Measurements from ENCODE around the gene MAP2K2.
A peak's percentile ranks its signal among the peaks of the same experiment; 100 is the strongest.

MAP2K2 gene

DNA sequence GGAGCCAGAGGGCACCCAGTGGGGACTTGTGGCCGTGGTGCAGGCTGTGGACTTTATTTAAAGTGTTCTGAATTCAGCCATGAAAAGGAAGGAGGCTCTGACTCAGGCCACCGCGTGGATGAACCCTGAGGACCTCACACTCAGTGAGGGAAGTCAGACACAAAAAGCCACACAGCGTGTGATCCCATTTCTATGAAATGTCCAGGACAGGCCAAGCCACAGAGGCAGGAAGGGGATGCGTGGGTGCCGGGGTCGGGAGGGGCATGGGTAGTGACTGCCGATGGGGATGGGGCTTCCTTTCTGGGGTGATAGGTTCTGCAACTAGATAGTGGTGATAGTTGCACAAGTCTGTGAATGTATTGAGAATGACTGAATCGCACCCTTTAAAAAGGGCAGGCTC is 48.5 kb downstream of the MAP2K2 start:
- Histone ChIP-seq H3K4me3 (ENCODE audit: insufficient read depth in 1 of 2, low read depth in 1 of 2, low read length in 2 of 2) (no peak overlapping the region), H3K9me3 (ENCODE audit: control insufficient read depth, low read length) (no peaks in the 10 kb centered on the region), H4K8ac (ENCODE audit: low read length) (no peak overlapping the region), H3K4me1 (ENCODE audit: control insufficient read depth, insufficient read depth, low read depth, low read length) (peaks cover 5% of the 10 kb centered on the region), H3K4ac (ENCODE audit: low read depth in 1 of 2, low read length in 2 of 2) (no peak overlapping the region), H3K27me3 (ENCODE audit: control insufficient read depth in 1 of 2, insufficient read depth in 1 of 2, low read length in 2 of 2) (no peaks in the 10 kb centered on the region), H2BK12ac (ENCODE audit: low read length in 2 of 2) (no peak overlapping the region), H3K23ac (ENCODE audit: low read length in 2 of 2) (no peak overlapping the region), H2AK5ac (ENCODE audit: low read length, severe bottlenecking) (no peak overlapping the region), H3K9ac (ENCODE audit: low read length) (no peak overlapping the region), H3K79me1 (replicated peaks; ENCODE audit: low read length, poor library complexity, severe bottlenecking) (no peaks in the 10 kb centered on the region), H4K91ac (ENCODE audit: low read length) (no peak overlapping the region), H3K36me3 (ENCODE audit: control insufficient read depth in 1 of 2, insufficient read depth in 2 of 2, low read depth in 1 of 2, low read length in 2 of 2) (no peaks in the 10 kb centered on the region), H2AFZ (ENCODE audit: low read depth, low read length) (no peak overlapping the region), H3K14ac (ENCODE audit: low read length in 2 of 2) (no peak overlapping the region), H2BK5ac (ENCODE audit: low read depth, low read length, poor library complexity, severe bottlenecking) (no peak overlapping the region), H3K18ac (ENCODE audit: low read depth in 1 of 2, low read length in 2 of 2) (no peak overlapping the region), H3K4me2 (ENCODE audit: low read length, poor library complexity, severe bottlenecking) (no peak overlapping the region), H3K27ac (ENCODE audit: low read length, poor library complexity, severe bottlenecking) (no peak overlapping the region), H2BK15ac (ENCODE audit: low read depth, poor library complexity, severe bottlenecking) (no peak overlapping the region), H2BK120ac (ENCODE audit: low read depth, low read length) (peak overlapping the region; percentile 34)
- 87% methylated on average over 9 of the region's 9 CpGs for WGBS
- no peak for DNase-seq

DNA sequence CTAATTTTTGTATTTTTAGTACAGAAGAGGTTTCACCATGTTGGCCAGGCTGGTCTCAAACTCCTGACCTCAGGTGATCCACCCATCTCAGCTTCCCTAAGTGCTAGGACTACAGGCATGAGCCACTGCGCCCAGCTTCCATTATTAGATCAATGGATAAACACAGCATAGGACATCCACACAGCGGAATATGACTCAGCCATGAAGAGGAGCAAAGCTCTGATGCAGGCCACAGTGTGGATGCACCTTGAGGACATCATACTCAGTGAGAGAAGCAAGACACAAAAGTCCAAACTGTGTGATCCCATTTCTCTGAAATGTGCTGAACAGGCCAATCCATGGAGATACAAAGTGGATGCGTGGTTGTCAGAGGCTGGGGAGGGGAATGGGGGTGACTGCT is 52.3 kb downstream of the MAP2K2 start:
- Histone ChIP-seq H3K9ac (ENCODE audit: low read length) (no peak overlapping the region), H3K4me1 (ENCODE audit: control insufficient read depth, insufficient read depth, low read depth, low read length) (peaks cover 8% of the 10 kb centered on the region), H3K18ac (ENCODE audit: low read depth in 1 of 2, low read length in 2 of 2) (no peak overlapping the region), H3K36me3 (ENCODE audit: control insufficient read depth in 1 of 2, insufficient read depth in 2 of 2, low read depth in 1 of 2, low read length in 2 of 2) (no peaks in the 10 kb centered on the region), H2BK12ac (ENCODE audit: low read length in 2 of 2) (no peak overlapping the region), H2AFZ (ENCODE audit: low read depth, low read length) (no peak overlapping the region), H3K4ac (ENCODE audit: low read depth in 1 of 2, low read length in 2 of 2) (no peak overlapping the region), H2BK5ac (ENCODE audit: low read depth, low read length, poor library complexity, severe bottlenecking) (no peak overlapping the region), H3K79me1 (replicated peaks; ENCODE audit: low read length, poor library complexity, severe bottlenecking) (no peaks in the 10 kb centered on the region), H3K4me2 (ENCODE audit: low read length, poor library complexity, severe bottlenecking) (no peak overlapping the region), H3K4me3 (ENCODE audit: insufficient read depth in 1 of 2, low read depth in 1 of 2, low read length in 2 of 2) (no peak overlapping the region), H3K27me3 (ENCODE audit: control insufficient read depth in 1 of 2, insufficient read depth in 1 of 2, low read length in 2 of 2) (no peaks in the 10 kb centered on the region), H3K14ac (ENCODE audit: low read length in 2 of 2) (no peak overlapping the region), H2BK15ac (ENCODE audit: low read depth, poor library complexity, severe bottlenecking) (no peak overlapping the region), H4K8ac (ENCODE audit: low read length) (no peak overlapping the region), H3K23ac (ENCODE audit: low read length in 2 of 2) (no peak overlapping the region), H2AK5ac (ENCODE audit: low read length, severe bottlenecking) (no peak overlapping the region), H2BK120ac (ENCODE audit: low read depth, low read length) (no peak overlapping the region), H3K27ac (ENCODE audit: low read length, poor library complexity, severe bottlenecking) (no peak overlapping the region), H3K9me3 (ENCODE audit: control insufficient read depth, low read length) (no peaks in the 10 kb centered on the region), H4K91ac (ENCODE audit: low read length) (no peak overlapping the region)
- WGBS = 98% methylated on average over 3 of the region's 3 CpGs
- no peak for DNase-seq

DNA sequence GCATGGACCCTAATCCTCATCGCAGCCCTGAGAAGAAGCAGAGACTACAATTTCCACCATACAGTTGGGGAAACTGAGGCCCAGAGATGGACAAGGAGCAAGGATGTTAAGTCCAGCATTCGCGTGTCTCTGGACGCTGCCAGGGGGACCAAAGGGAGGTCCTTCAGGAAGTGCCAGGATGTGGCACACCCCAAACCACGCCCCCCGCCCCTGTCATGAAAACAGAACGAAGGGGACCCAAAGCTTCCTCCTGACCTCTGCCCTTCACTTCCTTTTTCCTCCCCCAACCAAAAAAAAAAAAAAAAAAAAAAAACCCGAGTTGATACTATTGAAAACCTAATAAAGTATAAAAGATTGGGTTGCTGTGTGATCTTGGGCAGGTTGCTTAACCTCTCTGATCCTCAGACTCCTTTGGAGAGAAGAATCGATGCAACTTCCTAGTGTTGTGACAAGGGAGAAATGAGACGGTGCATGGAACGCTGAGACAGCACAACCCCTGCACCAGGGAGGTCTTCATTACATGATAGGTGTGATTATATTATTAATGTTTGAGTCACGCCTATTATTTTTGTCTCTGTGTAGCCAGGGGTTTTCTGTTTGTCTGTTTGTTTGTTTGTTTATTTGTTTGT is 54.5 kb downstream of the MAP2K2 start:
- Histone ChIP-seq H3K27me3 (ENCODE audit: control insufficient read depth in 1 of 2, insufficient read depth in 1 of 2, low read length in 2 of 2) (no peaks in the 10 kb centered on the region), H2AFZ (ENCODE audit: low read depth, low read length) (no peak overlapping the region), H4K91ac (ENCODE audit: low read length) (no peak overlapping the region), H3K14ac (ENCODE audit: low read length in 2 of 2) (no peak overlapping the region), H2BK15ac (ENCODE audit: low read depth, poor library complexity, severe bottlenecking) (no peak overlapping the region), H3K4ac (ENCODE audit: low read depth in 1 of 2, low read length in 2 of 2) (no peak overlapping the region), H3K9ac (ENCODE audit: low read length) (no peak overlapping the region), H2BK5ac (ENCODE audit: low read depth, low read length, poor library complexity, severe bottlenecking) (no peak overlapping the region), H3K36me3 (ENCODE audit: control insufficient read depth in 1 of 2, insufficient read depth in 2 of 2, low read depth in 1 of 2, low read length in 2 of 2) (peaks cover 0 to 3% of the 10 kb centered on the region in 2 experiments), H3K4me2 (ENCODE audit: low read length, poor library complexity, severe bottlenecking) (no peak overlapping the region), H3K9me3 (ENCODE audit: control insufficient read depth, low read length) (no peaks in the 10 kb centered on the region), H3K4me3 (ENCODE audit: insufficient read depth in 1 of 2, low read depth in 1 of 2, low read length in 2 of 2) (no peak overlapping the region), H2BK120ac (ENCODE audit: low read depth, low read length) (no peak overlapping the region), H3K23ac (ENCODE audit: low read length in 2 of 2) (no peak overlapping the region), H2BK12ac (ENCODE audit: low read length in 2 of 2) (no peak overlapping the region), H2AK5ac (ENCODE audit: low read length, severe bottlenecking) (no peak overlapping the region), H3K18ac (ENCODE audit: low read depth in 1 of 2, low read length in 2 of 2) (no peak overlapping the region), H3K4me1 (ENCODE audit: control insufficient read depth, insufficient read depth, low read depth, low read length) (peaks cover 8% of the 10 kb centered on the region), H3K27ac (ENCODE audit: low read length, poor library complexity, severe bottlenecking) (no peak overlapping the region), H4K8ac (ENCODE audit: low read length) (no peak overlapping the region), H3K79me1 (replicated peaks; ENCODE audit: low read length, poor library complexity, severe bottlenecking) (no peaks in the 10 kb centered on the region)
- WGBS = 76% methylated on average over 9 of the region's 12 CpGs
- DNase-seq = no peak

DNA sequence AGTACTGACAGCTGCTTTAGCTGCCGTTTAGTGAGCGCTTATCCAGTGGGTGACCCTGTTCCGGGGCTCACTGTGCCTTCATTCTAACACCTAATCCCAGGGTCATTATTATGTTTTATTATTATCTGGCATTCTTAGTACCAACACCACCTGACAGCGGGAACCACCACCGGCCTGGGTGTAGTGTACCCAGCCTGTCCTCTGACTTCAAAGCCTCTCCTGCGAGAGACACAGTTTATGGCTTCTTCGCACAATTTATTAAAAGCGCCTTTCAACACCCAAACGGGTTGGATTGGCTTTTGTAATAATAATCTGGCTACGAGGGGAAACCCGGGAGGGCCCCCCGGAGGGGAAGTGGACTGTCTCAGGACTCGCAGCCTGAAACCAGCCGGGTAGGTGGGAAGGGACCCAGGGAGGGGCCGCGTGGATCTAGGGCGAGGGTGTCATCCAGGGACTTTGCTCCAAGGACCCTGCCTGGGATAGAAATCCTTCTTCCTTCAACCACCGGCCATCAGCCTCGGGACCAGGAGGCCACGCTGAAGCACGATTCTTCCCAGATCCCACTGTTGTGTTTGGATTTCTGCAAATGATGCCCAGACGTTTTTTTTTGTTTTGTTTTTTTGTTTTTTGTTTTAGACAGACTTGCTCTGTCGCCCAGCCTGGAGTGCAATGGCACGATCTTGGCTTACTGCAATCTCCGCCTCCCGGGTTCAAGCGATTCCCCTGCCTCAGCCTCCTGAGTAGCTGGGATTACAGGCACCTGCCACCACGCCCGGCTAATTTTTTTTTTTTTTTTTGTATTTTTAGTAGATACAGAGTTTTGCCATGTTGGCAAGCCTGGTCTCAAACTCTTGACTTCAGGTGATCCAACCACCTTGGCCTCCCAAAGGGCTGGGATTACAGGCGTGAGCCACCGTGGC is 55.6 kb downstream of the MAP2K2 start:
- Histone ChIP-seq H3K27ac (ENCODE audit: low read length, poor library complexity, severe bottlenecking) (no peak overlapping the region), H2BK12ac (ENCODE audit: low read length in 2 of 2) (peak overlapping the region in 1 of 2 experiments; percentile 29), H3K4ac (ENCODE audit: low read depth in 1 of 2, low read length in 2 of 2) (peak overlapping the region in 1 of 2 experiments; percentile 11), H4K91ac (ENCODE audit: low read length) (no peak overlapping the region), H3K9me3 (ENCODE audit: control insufficient read depth, low read length) (no peaks in the 10 kb centered on the region), H2BK5ac (ENCODE audit: low read depth, low read length, poor library complexity, severe bottlenecking) (no peak overlapping the region), H2BK15ac (ENCODE audit: low read depth, poor library complexity, severe bottlenecking) (no peak overlapping the region), H3K18ac (ENCODE audit: low read depth in 1 of 2, low read length in 2 of 2) (no peak overlapping the region), H2AFZ (ENCODE audit: low read depth, low read length) (no peak overlapping the region), H4K8ac (ENCODE audit: low read length) (no peak overlapping the region), H3K14ac (ENCODE audit: low read length in 2 of 2) (no peak overlapping the region), H3K4me1 (ENCODE audit: control insufficient read depth, insufficient read depth, low read depth, low read length) (peaks cover 12% of the 10 kb centered on the region), H2BK120ac (ENCODE audit: low read depth, low read length) (no peak overlapping the region), H3K23ac (ENCODE audit: low read length in 2 of 2) (no peak overlapping the region), H3K9ac (ENCODE audit: low read length) (peak overlapping the region; percentile 67), H2AK5ac (ENCODE audit: low read length, severe bottlenecking) (no peak overlapping the region), H3K4me3 (ENCODE audit: insufficient read depth in 1 of 2, low read depth in 1 of 2, low read length in 2 of 2) (peak overlapping the region in 1 of 2 experiments; percentile 64), H3K4me2 (ENCODE audit: low read length, poor library complexity, severe bottlenecking) (peak overlapping the region; percentile 92), H3K36me3 (ENCODE audit: control insufficient read depth in 1 of 2, insufficient read depth in 2 of 2, low read depth in 1 of 2, low read length in 2 of 2) (peaks cover 3 to 9% of the 10 kb centered on the region in 2 experiments), H3K79me1 (replicated peaks; ENCODE audit: low read length, poor library complexity, severe bottlenecking) (no peaks in the 10 kb centered on the region), H3K27me3 (ENCODE audit: control insufficient read depth in 1 of 2, insufficient read depth in 1 of 2, low read length in 2 of 2) (no peaks in the 10 kb centered on the region)
- 42% methylated on average over 30 of the region's 31 CpGs for WGBS
- DNase-seq = no peak
